Stimulated activated CD8-positive, alpha-beta memory T cell treated with anti-CD3 and anti-CD28 coated beads, Interleukin-7, amount 100 ng/mL, for 48 hours (primary cell): ENCODE measurements around the gene MRPL51.
A peak's percentile ranks its signal among the peaks of the same experiment; 100 is the strongest.
"Not testable (repeated sequence)": the region's sequence is repeated elsewhere in the genome, so short reads cannot be mapped to it uniquely, and the experiment has no call there.

Experiments used
- DNase-seq, 2 donors: peaks; one replicate each; pipeline ENCODE4 v3.0.0-alpha.2; 2020; ENCODE audit warnings: low read depth in 1 of 2; ENCODE audit errors: extremely low read depth in 1 of 2

The MRPL51 gene

DNA sequence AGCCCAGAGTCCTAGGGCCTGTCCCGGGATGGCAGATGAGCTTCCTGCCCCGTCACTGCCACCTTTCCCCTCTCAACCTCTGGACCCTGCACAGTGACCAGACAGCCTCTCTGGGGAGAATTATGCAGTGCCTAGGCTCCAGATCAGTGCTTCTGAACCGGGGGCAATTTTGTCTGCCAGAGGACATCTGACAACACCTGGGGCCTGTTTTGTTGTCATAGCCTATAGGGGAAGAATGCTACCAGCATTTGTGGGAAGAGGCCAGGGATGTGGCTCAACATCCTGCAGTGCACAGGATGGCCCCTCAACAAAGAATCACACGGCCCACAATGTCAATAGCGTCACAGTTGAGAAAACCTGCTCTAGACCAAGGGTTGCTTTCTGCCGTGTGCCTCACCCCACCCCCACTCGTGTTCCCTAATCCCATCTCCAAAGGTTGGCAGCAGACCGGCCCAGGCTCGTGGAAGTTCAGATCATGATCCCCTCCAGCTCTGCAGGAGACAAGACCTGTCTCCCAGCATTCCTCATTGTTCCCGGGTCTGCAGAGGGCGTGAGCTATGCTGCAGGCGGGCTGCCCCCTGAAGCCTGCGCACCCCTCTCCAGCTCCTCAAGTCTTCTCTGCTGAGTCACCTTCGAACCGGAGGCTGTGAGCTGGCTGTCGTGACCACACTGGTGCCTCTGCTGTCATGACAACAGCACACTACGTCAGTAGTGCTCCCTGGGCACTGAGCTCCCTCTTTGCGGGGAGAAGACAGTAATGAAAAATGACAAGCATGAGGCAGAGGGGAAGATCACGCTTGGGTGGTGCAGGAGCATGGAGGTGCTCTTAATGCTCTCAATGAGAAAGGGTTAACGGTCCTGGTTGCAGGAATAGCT lies 39.2 kb upstream of the MRPL51 start:
- DNase-seq, result peak in 1 of 2 donors; percentile 92

DNA sequence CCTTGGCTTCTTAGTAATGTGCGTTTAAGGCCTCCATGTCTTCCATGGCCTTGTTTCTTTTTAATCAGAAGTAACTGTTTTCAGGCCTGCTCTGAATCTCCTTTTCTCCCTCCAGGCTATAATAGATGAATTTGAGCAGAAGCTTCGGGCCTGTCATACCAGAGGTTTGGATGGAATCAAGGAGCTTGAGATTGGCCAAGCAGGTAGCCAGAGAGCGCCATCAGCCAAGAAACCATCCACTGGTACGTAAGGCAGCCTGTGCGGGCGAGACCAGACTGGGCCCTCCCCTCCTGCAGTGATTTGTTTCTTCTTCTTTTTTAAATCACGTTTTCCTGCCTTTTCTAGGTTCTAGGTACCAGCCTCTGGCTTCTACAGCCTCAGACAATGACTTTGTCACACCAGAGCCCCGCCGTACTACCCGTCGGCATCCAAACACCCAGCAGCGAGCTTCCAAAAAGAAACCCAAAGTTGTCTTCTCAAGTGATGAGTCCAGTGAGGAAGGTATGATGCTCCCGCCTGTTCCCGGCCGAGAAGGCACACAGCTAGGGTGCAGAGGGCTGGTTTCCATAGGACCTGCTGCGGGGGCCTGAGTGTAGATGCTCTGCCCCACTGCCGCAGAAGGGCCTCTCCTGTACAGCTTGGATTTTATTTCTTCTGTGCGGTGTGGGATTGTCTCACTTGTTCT lies 37.7 kb upstream of the MRPL51 start:
- DNase-seq, result no peak

DNA sequence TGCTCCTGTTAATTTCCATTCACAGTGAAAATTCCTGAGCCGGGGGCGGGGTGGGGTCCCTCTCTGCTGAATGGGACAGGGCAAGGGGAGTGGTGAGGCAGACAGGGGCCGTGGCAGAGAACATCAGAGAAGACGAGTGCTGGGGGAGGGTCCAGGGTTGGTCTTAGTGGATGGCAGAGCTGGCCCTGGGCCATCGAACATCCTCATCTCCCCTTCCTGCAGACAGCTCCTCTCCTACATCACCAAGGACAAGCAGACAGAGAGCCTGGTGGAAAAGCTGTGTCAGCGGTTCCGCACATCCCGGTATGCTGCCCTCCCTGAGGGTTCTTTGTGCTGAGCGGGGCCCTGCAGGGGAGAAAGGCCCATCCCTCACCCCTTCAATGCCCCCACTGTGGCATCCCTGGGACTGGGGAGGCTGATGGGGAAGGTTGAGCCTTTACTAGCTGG lies 36.3 kb upstream of the MRPL51 start:
- no peak for DNase-seq

DNA sequence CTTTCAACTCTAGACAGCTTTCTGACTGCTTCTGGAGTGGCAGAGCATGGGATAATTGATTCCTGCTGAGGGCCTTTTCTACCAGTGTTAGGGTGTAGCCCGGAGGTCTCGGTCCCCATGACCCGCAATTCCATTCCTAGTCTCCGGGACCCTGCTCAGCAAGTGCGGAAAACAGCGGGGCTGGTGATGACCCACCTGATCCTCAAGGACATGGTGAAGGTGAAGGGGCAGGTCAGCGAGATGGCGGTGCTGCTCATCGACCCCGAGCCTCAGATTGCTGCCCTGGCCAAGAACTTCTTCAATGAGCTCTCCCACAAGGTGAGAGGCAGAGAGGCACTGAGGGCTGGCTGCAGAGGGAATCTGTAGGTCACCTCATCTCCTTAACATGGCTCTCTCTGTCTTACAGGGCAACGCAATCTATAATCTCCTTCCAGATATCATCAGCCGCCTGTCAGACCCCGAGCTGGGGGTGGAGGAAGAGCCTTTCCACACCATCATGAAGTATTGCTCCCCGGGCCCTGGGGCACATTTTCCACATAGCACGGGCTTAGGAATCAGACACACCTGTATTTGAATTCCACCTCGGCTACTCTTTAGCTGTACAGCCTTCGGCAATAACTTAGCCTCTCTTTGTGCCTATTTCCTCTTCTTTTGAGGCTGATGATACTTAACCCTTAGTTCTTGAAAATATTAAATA lies 35.6 kb upstream of the MRPL51 start:
- DNase-seq, result no peak

DNA sequence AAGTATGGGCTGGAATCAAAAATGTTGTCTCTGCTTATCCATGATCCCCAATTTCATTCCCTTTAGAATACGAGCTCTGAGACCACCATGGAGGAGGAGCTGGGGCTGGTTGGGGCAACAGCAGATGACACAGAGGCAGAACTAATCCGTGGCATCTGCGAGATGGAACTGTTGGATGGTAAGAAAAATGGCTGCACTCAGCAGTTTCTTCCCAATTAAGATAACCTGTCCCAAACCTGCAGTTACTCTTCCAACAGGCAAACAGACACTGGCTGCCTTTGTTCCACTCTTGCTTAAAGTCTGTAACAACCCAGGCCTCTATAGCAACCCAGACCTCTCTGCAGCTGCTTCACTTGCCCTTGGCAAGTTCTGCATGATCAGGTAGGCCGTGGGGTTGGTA lies 34.6 kb upstream of the MRPL51 start:
- DNase-seq, result no peak

DNA sequence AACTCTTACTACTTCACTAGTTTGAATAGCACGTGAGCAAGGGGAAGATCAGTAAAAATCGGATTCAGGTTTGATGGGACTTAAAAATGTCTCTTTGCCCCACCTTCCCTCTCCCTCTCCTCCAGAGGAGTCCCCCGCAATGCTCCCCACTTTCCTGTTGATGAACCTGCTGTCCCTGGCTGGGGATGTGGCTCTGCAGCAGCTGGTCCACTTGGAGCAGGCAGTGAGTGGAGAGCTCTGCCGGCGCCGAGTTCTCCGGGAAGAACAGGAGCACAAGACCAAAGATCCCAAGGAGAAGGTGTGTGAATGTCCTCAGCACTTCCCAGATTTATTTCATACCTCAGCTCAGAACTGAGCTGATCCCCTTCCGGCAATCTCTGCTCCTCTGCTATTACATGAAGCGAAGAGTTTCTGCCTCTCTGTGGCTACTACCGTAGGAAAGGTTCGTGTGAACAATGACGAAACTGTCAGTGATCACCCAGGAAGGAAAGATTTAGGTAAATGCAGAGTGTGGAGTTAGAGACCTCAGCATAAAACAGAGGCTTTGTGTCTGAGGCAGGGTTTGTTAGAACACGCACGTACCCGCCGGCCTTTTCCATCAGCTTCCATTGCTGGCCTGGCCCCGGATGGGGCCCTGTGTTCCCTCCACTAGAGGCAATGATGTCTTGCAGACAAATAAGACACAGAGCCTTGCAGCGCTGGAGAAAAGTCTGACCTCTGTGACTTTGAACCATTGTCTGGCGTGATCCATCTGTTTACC lies 33.9 kb upstream of the MRPL51 start:
- no peak for DNase-seq

DNA sequence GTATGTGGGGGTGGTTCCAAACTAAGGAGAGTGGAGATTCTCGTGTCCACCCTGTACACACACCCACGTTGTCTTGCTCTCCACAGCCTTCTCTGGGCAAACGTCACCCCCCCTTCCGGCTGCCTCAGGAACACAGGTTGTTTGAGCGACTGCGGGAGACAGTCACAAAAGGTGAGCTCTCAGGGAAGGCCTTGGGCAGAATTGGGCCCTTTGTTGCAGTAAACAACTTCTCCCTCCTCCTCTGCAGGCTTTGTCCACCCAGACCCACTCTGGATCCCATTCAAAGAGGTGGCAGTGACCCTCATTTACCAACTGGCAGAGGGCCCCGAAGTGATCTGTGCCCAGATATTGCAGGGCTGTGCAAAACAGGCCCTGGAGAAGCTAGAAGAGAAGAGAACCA lies 33.1 kb upstream of the MRPL51 start:
- no peak for DNase-seq

DNA sequence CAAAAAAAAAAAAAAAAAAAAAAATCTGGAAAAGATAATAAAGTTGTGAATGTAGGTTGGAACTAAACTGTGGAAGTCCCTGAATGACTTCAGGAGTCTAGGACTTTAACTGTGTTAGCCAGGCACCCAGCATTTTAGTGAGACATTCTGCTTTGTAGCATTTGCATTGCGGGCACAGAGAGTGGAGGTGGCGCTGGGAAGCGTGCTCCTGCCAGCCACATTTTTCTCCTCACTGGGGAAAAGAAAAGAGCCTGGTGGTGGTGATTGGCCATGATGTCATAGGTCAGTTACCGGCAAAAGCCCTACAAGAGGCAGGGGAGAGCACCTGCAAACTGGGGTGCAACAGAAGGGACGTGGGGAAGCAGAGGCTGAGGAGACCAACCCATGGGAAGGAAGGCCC lies 31.6 kb upstream of the MRPL51 start:
- no peak for DNase-seq

DNA sequence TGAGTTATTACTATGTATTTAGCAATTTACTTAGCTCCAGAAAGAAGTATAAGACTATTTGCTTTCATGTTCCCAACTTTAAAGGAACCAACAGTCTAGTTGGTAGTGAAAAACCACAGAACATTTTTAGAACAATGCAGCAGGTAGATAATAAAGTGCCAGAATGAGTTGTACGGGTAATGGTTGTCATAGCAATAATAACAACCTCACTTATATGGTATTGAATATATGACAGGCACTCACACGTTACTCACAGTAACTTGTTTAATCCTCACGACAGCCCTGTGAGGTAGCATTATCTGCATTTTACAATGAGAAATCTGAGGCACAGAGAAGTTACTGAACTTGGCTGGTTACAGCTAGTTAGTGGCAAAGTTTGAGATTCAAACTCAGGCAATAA lies 30.6 kb upstream of the MRPL51 start:
- DNase-seq, result no peak

DNA sequence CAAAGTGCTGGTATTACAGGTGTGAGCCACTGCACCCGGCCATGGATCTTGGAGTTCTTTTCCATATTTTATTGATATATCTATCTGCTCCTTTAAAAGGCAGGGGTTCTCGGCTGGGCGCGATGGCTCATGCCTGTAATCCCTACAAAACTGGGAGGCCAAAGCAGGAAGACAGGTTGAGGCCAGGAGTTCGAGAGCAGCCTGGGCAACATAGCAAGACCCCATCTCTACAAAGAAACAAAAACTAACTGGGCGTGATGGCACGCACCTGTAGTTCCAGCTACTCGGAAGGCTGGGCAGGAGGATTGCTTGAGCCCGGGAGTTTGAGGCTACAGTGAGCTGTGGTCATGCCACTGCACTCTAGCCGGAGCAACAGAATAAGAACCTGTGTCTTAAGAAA lies 29.1 kb upstream of the MRPL51 start:
- no peak for DNase-seq

DNA sequence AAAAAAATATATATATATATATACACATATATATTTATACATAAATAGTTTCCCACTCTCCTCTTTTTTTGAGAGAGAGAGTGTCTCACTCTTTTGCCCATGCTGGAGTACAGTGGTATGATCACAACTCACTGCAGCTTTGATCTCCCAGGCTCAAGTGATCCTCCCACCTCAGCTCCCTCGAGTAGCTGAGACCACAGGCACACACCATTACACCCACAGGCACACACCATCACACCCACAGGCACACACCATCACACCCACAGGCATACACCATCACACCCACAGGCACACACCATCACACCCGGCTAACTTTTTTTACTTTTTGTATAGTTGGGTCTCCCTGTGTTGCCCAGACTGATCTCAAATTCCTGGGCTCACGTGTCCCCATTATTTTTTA lies 27.1 kb upstream of the MRPL51 start:
- DNase-seq, result no peak

DNA sequence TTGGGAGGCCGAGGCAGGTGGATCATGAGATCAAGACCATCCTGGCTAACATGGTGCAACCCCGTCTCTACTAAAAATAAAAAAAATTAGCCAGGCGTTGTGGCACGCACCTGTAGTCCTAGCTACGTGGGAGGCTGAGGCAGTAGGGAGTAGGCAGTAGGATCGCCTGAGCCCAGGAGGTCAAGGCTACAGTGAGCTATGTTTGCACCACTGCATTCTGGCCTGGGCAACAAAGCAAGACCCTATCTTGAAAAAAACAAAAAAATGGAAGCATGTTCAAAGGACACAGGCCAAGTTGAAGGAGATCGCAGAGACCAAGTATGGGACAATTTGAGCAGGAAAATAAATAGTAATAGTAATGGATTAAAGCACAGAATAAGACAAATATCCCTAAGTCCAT lies 15.0 kb upstream of the MRPL51 start:
- DNase-seq, result no peak

DNA sequence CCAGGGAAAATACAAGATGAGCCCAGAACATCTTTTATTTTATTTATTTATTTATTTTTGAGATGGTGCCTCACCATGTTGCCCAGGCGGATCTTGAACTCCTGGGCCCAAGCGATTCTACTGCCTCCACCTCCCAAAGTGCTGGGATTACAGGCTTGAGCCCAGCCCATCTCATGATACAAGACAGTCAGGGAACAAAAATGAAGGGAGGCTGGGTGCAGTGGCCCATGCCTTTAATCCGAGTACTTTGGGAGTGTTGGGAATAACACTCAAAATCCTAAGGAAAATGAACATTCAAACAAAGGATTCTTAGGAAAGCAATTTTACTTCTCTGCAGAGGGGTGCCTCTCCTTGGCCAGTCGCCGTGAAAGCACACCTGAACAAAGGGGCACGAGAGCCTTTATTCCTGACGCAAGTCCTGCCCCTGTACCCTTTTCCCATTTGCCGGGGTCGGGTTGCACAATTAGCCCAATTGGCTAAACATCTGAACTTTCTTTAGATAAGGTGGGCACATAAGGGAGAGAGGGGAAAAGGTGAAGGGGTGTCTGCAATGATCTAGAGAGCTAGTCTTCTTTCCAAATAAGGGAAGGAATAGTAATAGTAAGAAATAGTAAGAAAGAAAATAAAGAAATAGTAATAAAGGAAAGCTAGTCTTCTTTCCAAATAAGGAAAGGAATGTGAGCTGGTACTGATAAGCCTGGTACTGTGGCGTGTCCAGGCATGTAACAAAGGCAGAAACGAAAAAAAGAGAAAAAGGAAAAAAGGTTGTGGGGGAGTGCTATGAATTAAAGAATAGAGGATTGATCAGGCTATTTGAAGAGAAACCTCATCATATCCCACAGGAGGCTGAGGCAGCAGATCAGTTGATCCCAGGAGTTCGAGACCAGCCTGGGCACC lies 14.3 kb upstream of the MRPL51 start:
- no peak for DNase-seq

DNA sequence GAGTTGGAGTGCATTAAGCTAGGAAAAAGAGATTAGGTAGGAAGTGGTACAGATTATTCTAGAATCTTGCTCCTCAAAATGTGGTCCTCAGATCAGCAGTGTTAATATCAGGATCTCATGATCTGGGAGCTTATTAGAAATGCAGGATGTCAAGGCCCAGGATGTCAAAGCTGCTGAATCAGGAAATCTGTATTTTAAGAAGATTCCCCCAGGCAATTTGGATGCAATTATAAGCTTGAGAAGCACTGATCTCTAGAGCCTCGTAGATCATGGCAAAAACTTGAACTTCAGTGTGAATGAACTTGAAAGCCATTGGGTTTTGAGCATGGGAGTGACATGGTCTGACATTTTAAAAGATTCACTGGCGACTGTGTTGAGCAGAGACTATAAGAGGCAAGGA lies 7.4 kb upstream of the MRPL51 start:
- no peak for DNase-seq

DNA sequence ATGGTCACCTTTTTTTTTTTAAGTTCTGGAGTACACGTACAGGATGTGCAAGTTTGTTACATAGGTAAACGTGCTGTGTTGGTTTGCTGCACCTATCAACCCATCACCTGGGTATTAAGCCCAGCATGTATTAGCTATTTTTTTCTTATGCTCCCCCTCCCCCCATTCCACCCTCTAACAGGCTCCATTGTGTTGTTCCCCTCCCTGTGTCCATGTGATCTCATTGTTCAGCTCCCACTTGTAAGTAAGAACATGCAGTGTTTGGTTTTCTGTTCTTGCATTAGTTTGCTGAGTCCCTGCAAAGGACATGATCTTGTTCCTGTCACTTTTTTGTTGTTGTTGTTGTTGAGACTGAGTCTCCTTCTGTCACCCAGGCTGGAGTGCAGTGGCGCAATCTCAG lies 4.2 kb upstream of the MRPL51 start:
- not testable (repeated sequence) for DNase-seq

DNA sequence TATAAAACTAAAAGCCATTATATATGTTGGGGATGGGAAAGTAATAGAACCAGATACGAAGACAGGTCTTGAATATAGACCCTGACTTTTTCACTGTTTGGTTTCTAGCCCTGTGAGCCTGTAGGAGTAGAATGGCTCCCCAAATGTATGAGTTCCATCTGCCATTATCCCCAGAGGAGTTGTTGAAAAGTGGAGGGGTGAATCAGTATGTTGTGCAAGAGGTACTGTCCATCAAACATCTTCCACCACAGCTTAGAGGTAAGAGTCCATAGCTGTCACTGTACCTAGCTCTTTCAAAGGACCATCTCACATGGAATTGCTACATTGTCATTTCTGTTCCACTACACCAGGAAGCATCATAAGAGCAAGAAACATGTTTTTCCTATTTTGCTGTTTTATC lies 1.9 kb upstream of the MRPL51 start:
- DNase-seq, result no peak

DNA sequence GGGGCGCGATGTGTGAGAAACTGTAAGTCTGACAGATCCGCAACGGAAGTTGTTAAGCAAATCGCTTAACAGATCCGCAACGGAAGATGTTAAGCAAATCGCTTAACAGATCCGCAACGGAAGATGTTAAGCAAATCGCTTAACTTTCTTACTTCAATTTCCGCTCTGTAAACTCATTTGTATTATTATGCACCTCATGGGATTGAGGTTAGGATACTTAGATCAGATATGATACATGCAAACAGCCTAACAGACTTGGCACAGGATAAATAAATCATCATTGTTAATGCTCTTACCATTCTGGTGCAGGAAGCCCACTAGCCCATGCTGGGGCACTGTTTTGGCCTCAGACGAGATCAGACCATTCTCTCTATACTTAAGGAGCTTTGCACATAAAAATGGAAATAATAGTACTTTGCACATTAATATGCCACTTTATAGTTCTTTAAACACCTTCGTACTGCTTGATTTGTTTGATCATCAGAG lies 1.2 kb upstream of the MRPL51 start:
- no peak for DNase-seq

DNA sequence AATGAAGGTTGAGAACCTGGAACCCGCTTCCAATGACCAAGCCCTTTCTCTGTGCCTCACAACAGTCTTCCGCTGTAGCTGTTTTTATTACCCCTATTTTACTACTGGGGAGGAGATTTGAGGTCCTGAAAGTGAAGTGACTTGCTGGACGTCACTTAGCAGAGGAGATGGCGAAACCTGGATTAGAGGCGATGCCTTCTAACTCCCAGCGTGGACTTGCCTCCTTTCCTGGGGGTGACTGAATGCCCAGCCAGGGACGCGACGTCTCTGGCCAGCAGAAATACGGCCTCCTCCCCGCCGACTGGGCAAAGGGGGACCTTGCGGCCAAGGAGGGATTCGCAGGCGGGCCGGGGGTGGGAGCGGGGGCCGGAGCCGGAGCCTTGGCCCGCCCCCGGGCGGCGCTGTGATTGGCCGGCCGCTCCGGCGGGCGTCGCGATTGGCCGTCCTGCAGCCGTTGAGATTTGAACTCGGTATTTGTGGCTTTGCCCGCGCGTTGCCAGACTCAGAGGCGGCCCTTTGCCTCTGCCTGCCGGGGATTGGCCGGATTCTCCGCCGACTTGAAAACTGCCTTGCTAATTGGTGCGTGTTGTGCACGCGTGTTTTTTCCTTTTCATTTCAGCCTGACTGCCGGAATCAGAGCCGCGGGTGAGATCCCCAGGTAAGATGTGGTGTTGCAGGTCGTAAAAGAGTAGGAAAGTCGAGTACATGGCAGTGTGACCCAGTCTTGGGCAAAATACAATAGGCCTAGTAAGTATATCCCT lies 615 bp upstream of the MRPL51 start, which contains the start of gene NCAPD2:
NCAPD2 (plus strand) TSS at position 606 of the 761 bp plus-strand sequence. CDS start 997 bp downstream, outside the sequence.
- peak; percentile 90 to 95 for DNase-seq

DNA sequence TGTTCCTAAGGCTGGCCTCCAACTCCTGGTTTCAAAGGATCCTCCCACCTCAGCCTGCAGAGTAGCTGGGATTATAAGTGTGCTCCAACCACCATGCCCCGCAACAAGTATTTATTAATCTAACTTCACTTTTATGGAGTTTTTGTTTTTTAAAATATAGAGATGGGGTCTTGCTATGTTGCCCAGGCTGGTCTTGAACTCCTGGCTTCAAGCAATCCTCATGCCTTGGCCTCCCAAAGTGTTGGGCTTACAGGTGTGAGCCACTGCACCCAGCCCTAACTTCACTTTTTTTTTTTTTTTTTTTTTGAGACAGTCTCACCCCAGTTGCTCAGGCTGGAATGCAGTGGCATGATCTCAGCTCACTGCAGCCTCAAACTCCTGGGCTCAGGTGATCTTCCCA lies 2.4 kb downstream of the MRPL51 start:
- DNase-seq, result not testable (repeated sequence)
